SU-DHL-6 (cell line): ENCODE results near the gene CBFA2T3.

ENCODE experiments used
- H2AFZ ChIP-seq: fragments of 200-600 bp; sonication (generic); 2 replicates; pipeline ENCODE4 v1.6.1; 2014; ENCODE audit warnings: low read depth, mild to moderate bottlenecking, moderate library complexity, mixed read lengths, antibody characterized with exemption, low read length; ENCODE audit not compliant: severe bottlenecking
- H3F3A ChIP-seq: fragments of 200-600 bp; shearing (Covaris generic); 2 replicates; pipeline ENCODE4 v1.6.0; 2016; ENCODE audit warnings: antibody characterized with exemption, mild to moderate bottlenecking; ENCODE audit not compliant: insufficient read depth
- H3K27ac ChIP-seq: fragments of 200-600 bp; sonication (generic); 2 replicates; pipeline ENCODE4 v1.5.1; 2016; ENCODE audit warnings: low read depth, mild to moderate bottlenecking, low read length, moderate library complexity, mixed read lengths
- H3K27me3 ChIP-seq: fragments of 200-600 bp; sonication (generic), shearing (Covaris generic); 2 replicates; pipeline ENCODE4 v1.6.0; 2014; ENCODE audit warnings: mild to moderate bottlenecking, low read length
- H3K36me3 ChIP-seq: fragments of 200-600 bp; sonication (generic); 2 replicates; pipeline ENCODE4 v1.6.1; 2014; ENCODE audit warnings: mild to moderate bottlenecking, low read length, mixed read lengths
- H3K4me2 ChIP-seq: fragments of 300-600, 200-600 bp; shearing (Covaris generic), sonication (generic); 2 replicates; pipeline ENCODE4 v1.6.0; 2014; ENCODE audit warnings: low read length, low read depth, mild to moderate bottlenecking; ENCODE audit not compliant: poor library complexity, severe bottlenecking
- H3K4me3 ChIP-seq: fragments of 200-600 bp; sonication (generic); 2 replicates; pipeline ENCODE4 v1.5.1; 2014; ENCODE audit warnings: antibody characterized with exemption, low read length, mild to moderate bottlenecking, mixed read lengths; ENCODE audit not compliant: insufficient read depth, poor library complexity, severe bottlenecking
- H3K79me2 ChIP-seq: fragments of 200-600 bp; sonication (generic); 2 replicates; pipeline ENCODE4 v1.6.1; 2014; ENCODE audit warnings: mild to moderate bottlenecking, low read length, moderate library complexity; ENCODE audit not compliant: insufficient read depth
- H3K9ac ChIP-seq: fragments of 200-600 bp; sonication (generic); 2 replicates; pipeline ENCODE4 v1.7.0; 2014; ENCODE audit warnings: mild to moderate bottlenecking, low read length
- H3K9me2 ChIP-seq: fragments of 200-600 bp; sonication (generic); replicated peaks from 2 replicates; pipeline ENCODE4 v1.6.1; 2014; ENCODE audit warnings: low read length; ENCODE audit not compliant: insufficient read depth
- H3K9me3 ChIP-seq: fragments of 200-600 bp; sonication (generic); 2 replicates; pipeline ENCODE4 v1.6.1; 2014; ENCODE audit warnings: low read length, mixed read lengths; ENCODE audit not compliant: insufficient read depth
- H4K20me1 ChIP-seq: fragments of 200-600 bp; sonication (generic); 2 replicates; pipeline ENCODE4 v1.6.1; 2014; ENCODE audit warnings: low read depth, mild to moderate bottlenecking, antibody characterized with exemption, low read length, moderate library complexity, mixed read lengths
- CTCF ChIP-seq: fragments of 200-600 bp; sonication (generic); IDR thresholded peaks from one replicate; pipeline ENCODE4 v1.5.1; 2017; ENCODE audit warnings: antibody characterized with exemption, mild to moderate bottlenecking, low read length, moderate library complexity; ENCODE audit not compliant: insufficient read depth, poor library complexity, severe bottlenecking
- EZH2phosphoT487 ChIP-seq: fragments of 200-600 bp; sonication (generic), shearing (Covaris generic); conservative IDR thresholded peaks from 2 replicates; pipeline ENCODE4 v1.6.1; 2018; ENCODE audit warnings: mild to moderate bottlenecking, antibody characterized with exemption, low read length, moderate library complexity, mixed read lengths

CBFA2T3 gene

DNA sequence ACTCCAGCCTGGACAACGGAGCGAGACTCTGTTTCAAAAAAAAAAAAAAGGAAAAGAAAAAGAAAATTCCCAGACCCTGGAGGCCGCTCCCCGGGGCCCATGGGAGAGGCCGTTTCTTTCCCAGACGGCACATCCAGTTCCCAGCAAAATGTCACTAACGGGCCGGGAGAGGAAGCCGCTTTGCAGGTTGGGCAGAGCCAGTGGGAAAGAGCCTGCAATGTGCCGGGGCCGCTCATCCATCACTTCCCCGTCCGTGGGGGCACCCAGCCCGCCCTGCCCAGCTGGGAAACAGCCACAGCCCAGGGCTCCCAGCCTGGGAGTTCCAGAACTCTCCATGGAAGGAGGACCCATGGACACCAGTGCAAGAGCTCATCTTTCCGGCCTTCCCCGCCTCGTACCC, 68.7 kb downstream of the CBFA2T3 start:
- Histone ChIP-seq H3K9ac (no peak overlapping the region), H2AFZ (no peak overlapping the region), H3F3A (no peaks in the 10 kb centered on the region), H3K4me2 (no peak overlapping the region), H3K79me2 (peaks cover 92% of the 10 kb centered on the region), H3K36me3 (0 out of 2 replicates have a peak, but pooled peaks cover under 1% of the 10 kb centered on the region), H3K9me3 (no peaks in the 10 kb centered on the region), H4K20me1 (peaks cover 25% of the 10 kb centered on the region; the same call in 1 of the 2 replicates), H3K27me3 (no peaks in the 10 kb centered on the region), H3K4me3 (no peak overlapping the region), H3K27ac (no peak overlapping the region), H3K9me2 (no peaks in the 10 kb centered on the region)
- TF ChIP-seq CTCF (no peak), EZH2phosphoT487 (no peak)

- no peak overlapping the region for H3K4me3 ChIP-seq
- H3K36me3 ChIP-seq: no peaks in the 10 kb centered on the region
- no peaks in the 10 kb centered on the region for H3K9me2 ChIP-seq
- H3K9me3 ChIP-seq: no peaks in the 10 kb centered on the region
- H4K20me1 ChIP-seq: peaks cover 20% of the 10 kb centered on the region; the same call in 1 of the 2 replicates
- peaks cover 92% of the 10 kb centered on the region for H3K79me2 ChIP-seq
- no peak overlapping the region for H3K9ac ChIP-seq
- no peak for TF ChIP-seq EZH2phosphoT487
- TF ChIP-seq CTCF: no peak
- H3K4me2 ChIP-seq: no peak overlapping the region
- H3K27ac ChIP-seq: no peak overlapping the region
- no peaks in the 10 kb centered on the region for H3F3A ChIP-seq
- no peak overlapping the region for H2AFZ ChIP-seq
- no peaks in the 10 kb centered on the region for H3K27me3 ChIP-seq
Measured at GRCh38 chr16:88907768-88908167, 69.2 kb downstream of the CBFA2T3 start.

DNA sequence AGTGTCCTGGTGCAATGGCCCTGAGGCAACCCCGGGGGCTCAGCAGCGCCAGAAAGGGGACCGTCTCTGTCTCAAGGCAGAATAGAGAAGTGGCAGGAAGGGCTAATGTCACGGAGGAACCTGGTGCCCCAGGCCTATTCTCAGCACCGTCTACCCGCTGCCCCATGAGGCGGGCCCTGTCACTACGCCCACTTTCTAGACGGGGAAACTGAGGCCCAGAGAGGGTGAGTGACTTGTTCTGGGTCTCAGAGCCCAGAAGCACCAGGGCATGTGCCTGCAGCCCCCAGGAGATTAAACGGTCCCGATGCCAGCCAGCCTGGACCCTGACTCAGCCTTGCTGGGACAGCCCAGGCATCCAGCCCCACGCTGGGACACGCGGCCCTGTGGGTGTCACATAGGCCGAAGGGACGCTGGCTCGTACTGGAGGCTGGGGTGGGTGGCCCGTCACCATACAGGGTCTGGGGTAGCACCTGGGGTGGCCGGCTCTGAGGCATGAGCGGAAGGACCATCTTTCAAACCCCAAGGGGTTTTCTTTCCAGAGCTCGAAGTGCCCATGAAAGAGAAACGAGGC, 70.4 kb downstream of the CBFA2T3 start:
- no peak overlapping the region for H3K27ac ChIP-seq
- H3K9ac ChIP-seq: no peak overlapping the region
- no peak overlapping the region for H2AFZ ChIP-seq
- peaks cover 11% of the 10 kb centered on the region; the same call in 1 of the 2 replicates for H4K20me1 ChIP-seq
- no peaks in the 10 kb centered on the region for H3K9me3 ChIP-seq
- H3K36me3 ChIP-seq: no peaks in the 10 kb centered on the region
- peaks cover 92% of the 10 kb centered on the region for H3K79me2 ChIP-seq
- no peaks in the 10 kb centered on the region for H3K9me2 ChIP-seq
- H3F3A ChIP-seq: no peaks in the 10 kb centered on the region
- TF ChIP-seq CTCF (no peak), EZH2phosphoT487 (no peak)
- H3K4me3 ChIP-seq: no peak overlapping the region
- no peak overlapping the region for H3K4me2 ChIP-seq
- no peaks in the 10 kb centered on the region for H3K27me3 ChIP-seq
